GM23338 (cell line): Measurements from ENCODE around the gene PSMB2. TPM values are rescaled to one million over a fixed set of nuclear protein-coding genes. Genes with fewer than 3 reads are reported as not detected.

Experiments
- ATAC-seq: fragments of 200-7000 bp; cut with Tn5 transposase; 3 replicates; pipeline ENCODE4 v1.9.1; 2020
- DNase-seq: peaks from one replicate; pipeline ENCODE4 v3.0.0-alpha.2; 2015; ENCODE audit warnings: low spot score
- H2AFZ ChIP-seq: fragments of 200-600 bp; sonication (generic); 2 replicates; pipeline ENCODE4 v1.8.0; 2016; ENCODE audit warnings: antibody characterized with exemption, mild to moderate bottlenecking, moderate library complexity
- H3F3A ChIP-seq: fragments of 200-600 bp; sonication (generic); replicated peaks from 2 replicates; pipeline ENCODE4 v1.8.0; 2017; ENCODE audit warnings: antibody characterized with exemption, mixed run types, low read depth
- H3K27ac ChIP-seq: fragments of 200-600 bp; sonication (generic); 2 replicates; pipeline ENCODE4 v1.6.1; 2016; ENCODE audit warnings: low read depth
- H3K27me3 ChIP-seq: fragments of 200-600 bp; sonication (generic); 2 replicates; pipeline ENCODE4 v1.8.0; 2016; ENCODE audit warnings: mild to moderate bottlenecking, mixed run types, moderate library complexity; ENCODE audit not compliant: insufficient read depth
- H3K36me3 ChIP-seq: fragments of 200-600 bp; sonication (generic); 2 replicates; pipeline ENCODE4 v1.8.0; 2016; ENCODE audit warnings: mild to moderate bottlenecking; ENCODE audit not compliant: insufficient read depth
- H3K4me1 ChIP-seq: fragments of 200-600 bp; sonication (generic); 2 replicates; pipeline ENCODE4 v1.8.0; 2016; ENCODE audit warnings: mild to moderate bottlenecking, moderate library complexity; ENCODE audit not compliant: insufficient read depth
- H3K4me2 ChIP-seq: fragments of 200-600 bp; sonication (generic); 2 replicates; pipeline ENCODE4 v1.7.1; 2017; ENCODE audit warnings: mixed run types
- H3K4me3 ChIP-seq: fragments of 200-600 bp; sonication (generic); 2 replicates; pipeline ENCODE4 v1.6.1; 2016; ENCODE audit warnings: mixed run types
- H3K79me2 ChIP-seq: fragments of 200-600 bp; sonication (generic); replicated peaks from 2 replicates; pipeline ENCODE4 v1.8.0; 2017; ENCODE audit warnings: mild to moderate bottlenecking; ENCODE audit not compliant: insufficient read depth
- H3K9me2 ChIP-seq: fragments of 200-600 bp; sonication (generic); 2 replicates; pipeline ENCODE4 v1.8.0; 2017; ENCODE audit not compliant: insufficient read depth
- H4K20me1 ChIP-seq: fragments of 200-600 bp; sonication (generic); replicated peaks from 2 replicates; pipeline ENCODE4 v1.8.0; 2017; ENCODE audit warnings: mild to moderate bottlenecking; ENCODE audit not compliant: insufficient read depth
- H3K27ac Mint-ChIP-seq: 2 replicates; pipeline ENCODE4 v1.8.0; 2020; ENCODE audit warnings: inconsistent platforms, mild to moderate bottlenecking, moderate library complexity, mixed read lengths
- H3K27me3 Mint-ChIP-seq: 3 replicates; pipeline ENCODE4 v1.8.0; 2022; ENCODE audit warnings: low read depth, mild to moderate bottlenecking, moderate library complexity, mixed read lengths, inconsistent platforms; ENCODE audit not compliant: insufficient read depth, poor library complexity
- H3K36me3 Mint-ChIP-seq: 3 replicates; pipeline ENCODE4 v1.8.0; 2021; ENCODE audit warnings: low read depth, mild to moderate bottlenecking, inconsistent platforms, moderate library complexity, mixed read lengths
- H3K4me1 Mint-ChIP-seq: 3 replicates; pipeline ENCODE4 v1.8.0; 2020; ENCODE audit warnings: mild to moderate bottlenecking, inconsistent platforms, mixed read lengths
- H3K4me3 Mint-ChIP-seq: 3 replicates; pipeline ENCODE4 v1.8.0; 2021; ENCODE audit warnings: moderate library complexity, mild to moderate bottlenecking, inconsistent platforms, mixed read lengths
- H3K9me3 Mint-ChIP-seq: 3 replicates; pipeline ENCODE4 v1.8.0; 2020; ENCODE audit warnings: moderate library complexity, mild to moderate bottlenecking, inconsistent platforms, mixed read lengths
- CREB1 ChIP-seq: fragments of 250-450 bp; sonication (Bioruptor Pico); IDR thresholded peaks from 2 replicates; pipeline ENCODE4 v1.5.0; 2020; ENCODE audit warnings: low read depth, mild to moderate bottlenecking, moderate library complexity
- EZH2 ChIP-seq: fragments of 200-600 bp; sonication (generic); IDR thresholded peaks from one replicate; pipeline ENCODE4 v1.8.0; 2017; ENCODE audit warnings: antibody characterized with exemption, mild to moderate bottlenecking, low read depth; ENCODE audit not compliant: unreplicated experiment
- EZH2phosphoT487 ChIP-seq: fragments of 200-600 bp; sonication (generic); IDR thresholded peaks from one replicate; pipeline ENCODE4 v1.8.1; 2018; ENCODE audit warnings: antibody characterized with exemption; ENCODE audit not compliant: unreplicated experiment
- JUNB ChIP-seq: IDR thresholded peaks from one replicate; pipeline ENCODE4 v1.6.1; 2016; ENCODE audit warnings: antibody characterized with exemption; ENCODE audit not compliant: unreplicated experiment
- NANOG ChIP-seq: IDR thresholded peaks from 2 replicates; pipeline ENCODE4 v1.6.1; 2016; ENCODE audit warnings: antibody characterized with exemption, borderline replicate concordance
- POLR2AphosphoS5 ChIP-seq: IDR thresholded peaks from 2 replicates; pipeline ENCODE4 v1.6.1; 2016; ENCODE audit warnings: antibody characterized with exemption, low read depth
- STAT1 ChIP-seq: IDR thresholded peaks from one replicate; pipeline ENCODE4 v1.6.1; 2016; ENCODE audit warnings: antibody characterized with exemption; ENCODE audit not compliant: unreplicated experiment
- ZNF114 ChIP-seq: fragments of 250-450 bp; sonication (Bioruptor Pico); IDR thresholded peaks from 2 replicates; pipeline ENCODE4 v1.5.0; 2020; ENCODE audit warnings: mild to moderate bottlenecking, moderate library complexity
- ZNF331 ChIP-seq: fragments of 250-450 bp; sonication (Bioruptor Pico); IDR thresholded peaks from 2 replicates; pipeline ENCODE4 v1.5.0; 2020; ENCODE audit warnings: low read depth, mild to moderate bottlenecking, moderate library complexity
- polyA plus RNA-seq: library from polyadenylated mRNA; unstranded; fragments of >200 nt; fragmentation: Nextera tagmentation; extraction: Ambion mirVana; gene quantifications from 2 replicates; pipeline ENCODE4 v1.2.1, GENCODE V29; 2016
- total RNA-seq: library from RNA; depleted of rRNA; stranded (reverse); fragments of >200 nt; shearing (Covaris generic); gene quantifications from 2 replicates; pipeline ENCODE4 v1.2.3, GENCODE V29; 2014
- TF ChIP-seq, protein P1 (sequence below): IDR thresholded peaks from 2 replicates; pipeline ENCODE4 v1.6.1; 2016; ENCODE audit warnings: antibody characterized with exemption
- TF ChIP-seq, protein P2 (sequence below): IDR thresholded peaks from one replicate; pipeline ENCODE4 v1.6.1; 2018; ENCODE audit warnings: antibody characterized with exemption; ENCODE audit not compliant: unreplicated experiment
- TF ChIP-seq, protein P3 (sequence below): fragments of 250-450 bp; sonication (Bioruptor Pico); IDR thresholded peaks from 2 replicates; pipeline ENCODE4 v1.5.0; 2020; ENCODE audit warnings: mild to moderate bottlenecking, moderate library complexity
- TF ChIP-seq, protein P4 (sequence below), 2 experiments: fragments of 200-600 bp in 1 of 2; sonication (generic) in 1 of 2; conservative IDR thresholded peaks; 2 replicates each; pipeline versions ENCODE4 v1.5.1 to v1.6.1; 2016 to 2017; ENCODE audit warnings: antibody characterized with exemption in 2 of 2, low read depth in 2 of 2, mild to moderate bottlenecking in 2 of 2, moderate library complexity in 1 of 2

Gene PSMB2
- total and polyA plus RNA-seq, 2 experiments from 2014 or later, result 68.2 to 147 TPM

DNA sequence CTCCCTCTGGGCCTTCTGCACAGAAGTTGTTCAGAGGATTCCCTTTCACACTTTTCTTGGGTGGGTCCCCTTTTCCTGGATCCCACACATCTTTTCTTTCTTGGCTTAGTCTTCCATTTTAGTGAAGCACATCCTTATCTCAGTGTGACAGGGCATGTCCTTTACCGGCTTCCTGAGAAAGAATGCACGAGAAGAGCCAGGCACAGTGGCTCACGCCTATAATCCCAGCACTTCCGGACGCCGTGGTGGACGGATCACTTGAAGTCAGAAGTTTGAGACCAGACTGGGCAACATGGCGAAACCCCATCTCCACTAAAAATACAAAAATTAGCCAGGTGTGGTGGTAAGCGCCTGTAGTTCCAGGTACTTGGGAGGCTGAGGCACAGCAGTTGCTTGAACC, 22.1 kb upstream of the PSMB2 start:
- TF ChIP-seq, protein P1, sequence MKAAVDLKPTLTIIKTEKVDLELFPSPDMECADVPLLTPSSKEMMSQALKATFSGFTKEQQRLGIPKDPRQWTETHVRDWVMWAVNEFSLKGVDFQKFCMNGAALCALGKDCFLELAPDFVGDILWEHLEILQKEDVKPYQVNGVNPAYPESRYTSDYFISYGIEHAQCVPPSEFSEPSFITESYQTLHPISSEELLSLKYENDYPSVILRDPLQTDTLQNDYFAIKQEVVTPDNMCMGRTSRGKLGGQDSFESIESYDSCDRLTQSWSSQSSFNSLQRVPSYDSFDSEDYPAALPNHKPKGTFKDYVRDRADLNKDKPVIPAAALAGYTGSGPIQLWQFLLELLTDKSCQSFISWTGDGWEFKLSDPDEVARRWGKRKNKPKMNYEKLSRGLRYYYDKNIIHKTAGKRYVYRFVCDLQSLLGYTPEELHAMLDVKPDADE, result no peak
- TF ChIP-seq, protein P2, sequence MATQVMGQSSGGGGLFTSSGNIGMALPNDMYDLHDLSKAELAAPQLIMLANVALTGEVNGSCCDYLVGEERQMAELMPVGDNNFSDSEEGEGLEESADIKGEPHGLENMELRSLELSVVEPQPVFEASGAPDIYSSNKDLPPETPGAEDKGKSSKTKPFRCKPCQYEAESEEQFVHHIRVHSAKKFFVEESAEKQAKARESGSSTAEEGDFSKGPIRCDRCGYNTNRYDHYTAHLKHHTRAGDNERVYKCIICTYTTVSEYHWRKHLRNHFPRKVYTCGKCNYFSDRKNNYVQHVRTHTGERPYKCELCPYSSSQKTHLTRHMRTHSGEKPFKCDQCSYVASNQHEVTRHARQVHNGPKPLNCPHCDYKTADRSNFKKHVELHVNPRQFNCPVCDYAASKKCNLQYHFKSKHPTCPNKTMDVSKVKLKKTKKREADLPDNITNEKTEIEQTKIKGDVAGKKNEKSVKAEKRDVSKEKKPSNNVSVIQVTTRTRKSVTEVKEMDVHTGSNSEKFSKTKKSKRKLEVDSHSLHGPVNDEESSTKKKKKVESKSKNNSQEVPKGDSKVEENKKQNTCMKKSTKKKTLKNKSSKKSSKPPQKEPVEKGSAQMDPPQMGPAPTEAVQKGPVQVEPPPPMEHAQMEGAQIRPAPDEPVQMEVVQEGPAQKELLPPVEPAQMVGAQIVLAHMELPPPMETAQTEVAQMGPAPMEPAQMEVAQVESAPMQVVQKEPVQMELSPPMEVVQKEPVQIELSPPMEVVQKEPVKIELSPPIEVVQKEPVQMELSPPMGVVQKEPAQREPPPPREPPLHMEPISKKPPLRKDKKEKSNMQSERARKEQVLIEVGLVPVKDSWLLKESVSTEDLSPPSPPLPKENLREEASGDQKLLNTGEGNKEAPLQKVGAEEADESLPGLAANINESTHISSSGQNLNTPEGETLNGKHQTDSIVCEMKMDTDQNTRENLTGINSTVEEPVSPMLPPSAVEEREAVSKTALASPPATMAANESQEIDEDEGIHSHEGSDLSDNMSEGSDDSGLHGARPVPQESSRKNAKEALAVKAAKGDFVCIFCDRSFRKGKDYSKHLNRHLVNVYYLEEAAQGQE, result no peak
- TF ChIP-seq, protein P3, sequence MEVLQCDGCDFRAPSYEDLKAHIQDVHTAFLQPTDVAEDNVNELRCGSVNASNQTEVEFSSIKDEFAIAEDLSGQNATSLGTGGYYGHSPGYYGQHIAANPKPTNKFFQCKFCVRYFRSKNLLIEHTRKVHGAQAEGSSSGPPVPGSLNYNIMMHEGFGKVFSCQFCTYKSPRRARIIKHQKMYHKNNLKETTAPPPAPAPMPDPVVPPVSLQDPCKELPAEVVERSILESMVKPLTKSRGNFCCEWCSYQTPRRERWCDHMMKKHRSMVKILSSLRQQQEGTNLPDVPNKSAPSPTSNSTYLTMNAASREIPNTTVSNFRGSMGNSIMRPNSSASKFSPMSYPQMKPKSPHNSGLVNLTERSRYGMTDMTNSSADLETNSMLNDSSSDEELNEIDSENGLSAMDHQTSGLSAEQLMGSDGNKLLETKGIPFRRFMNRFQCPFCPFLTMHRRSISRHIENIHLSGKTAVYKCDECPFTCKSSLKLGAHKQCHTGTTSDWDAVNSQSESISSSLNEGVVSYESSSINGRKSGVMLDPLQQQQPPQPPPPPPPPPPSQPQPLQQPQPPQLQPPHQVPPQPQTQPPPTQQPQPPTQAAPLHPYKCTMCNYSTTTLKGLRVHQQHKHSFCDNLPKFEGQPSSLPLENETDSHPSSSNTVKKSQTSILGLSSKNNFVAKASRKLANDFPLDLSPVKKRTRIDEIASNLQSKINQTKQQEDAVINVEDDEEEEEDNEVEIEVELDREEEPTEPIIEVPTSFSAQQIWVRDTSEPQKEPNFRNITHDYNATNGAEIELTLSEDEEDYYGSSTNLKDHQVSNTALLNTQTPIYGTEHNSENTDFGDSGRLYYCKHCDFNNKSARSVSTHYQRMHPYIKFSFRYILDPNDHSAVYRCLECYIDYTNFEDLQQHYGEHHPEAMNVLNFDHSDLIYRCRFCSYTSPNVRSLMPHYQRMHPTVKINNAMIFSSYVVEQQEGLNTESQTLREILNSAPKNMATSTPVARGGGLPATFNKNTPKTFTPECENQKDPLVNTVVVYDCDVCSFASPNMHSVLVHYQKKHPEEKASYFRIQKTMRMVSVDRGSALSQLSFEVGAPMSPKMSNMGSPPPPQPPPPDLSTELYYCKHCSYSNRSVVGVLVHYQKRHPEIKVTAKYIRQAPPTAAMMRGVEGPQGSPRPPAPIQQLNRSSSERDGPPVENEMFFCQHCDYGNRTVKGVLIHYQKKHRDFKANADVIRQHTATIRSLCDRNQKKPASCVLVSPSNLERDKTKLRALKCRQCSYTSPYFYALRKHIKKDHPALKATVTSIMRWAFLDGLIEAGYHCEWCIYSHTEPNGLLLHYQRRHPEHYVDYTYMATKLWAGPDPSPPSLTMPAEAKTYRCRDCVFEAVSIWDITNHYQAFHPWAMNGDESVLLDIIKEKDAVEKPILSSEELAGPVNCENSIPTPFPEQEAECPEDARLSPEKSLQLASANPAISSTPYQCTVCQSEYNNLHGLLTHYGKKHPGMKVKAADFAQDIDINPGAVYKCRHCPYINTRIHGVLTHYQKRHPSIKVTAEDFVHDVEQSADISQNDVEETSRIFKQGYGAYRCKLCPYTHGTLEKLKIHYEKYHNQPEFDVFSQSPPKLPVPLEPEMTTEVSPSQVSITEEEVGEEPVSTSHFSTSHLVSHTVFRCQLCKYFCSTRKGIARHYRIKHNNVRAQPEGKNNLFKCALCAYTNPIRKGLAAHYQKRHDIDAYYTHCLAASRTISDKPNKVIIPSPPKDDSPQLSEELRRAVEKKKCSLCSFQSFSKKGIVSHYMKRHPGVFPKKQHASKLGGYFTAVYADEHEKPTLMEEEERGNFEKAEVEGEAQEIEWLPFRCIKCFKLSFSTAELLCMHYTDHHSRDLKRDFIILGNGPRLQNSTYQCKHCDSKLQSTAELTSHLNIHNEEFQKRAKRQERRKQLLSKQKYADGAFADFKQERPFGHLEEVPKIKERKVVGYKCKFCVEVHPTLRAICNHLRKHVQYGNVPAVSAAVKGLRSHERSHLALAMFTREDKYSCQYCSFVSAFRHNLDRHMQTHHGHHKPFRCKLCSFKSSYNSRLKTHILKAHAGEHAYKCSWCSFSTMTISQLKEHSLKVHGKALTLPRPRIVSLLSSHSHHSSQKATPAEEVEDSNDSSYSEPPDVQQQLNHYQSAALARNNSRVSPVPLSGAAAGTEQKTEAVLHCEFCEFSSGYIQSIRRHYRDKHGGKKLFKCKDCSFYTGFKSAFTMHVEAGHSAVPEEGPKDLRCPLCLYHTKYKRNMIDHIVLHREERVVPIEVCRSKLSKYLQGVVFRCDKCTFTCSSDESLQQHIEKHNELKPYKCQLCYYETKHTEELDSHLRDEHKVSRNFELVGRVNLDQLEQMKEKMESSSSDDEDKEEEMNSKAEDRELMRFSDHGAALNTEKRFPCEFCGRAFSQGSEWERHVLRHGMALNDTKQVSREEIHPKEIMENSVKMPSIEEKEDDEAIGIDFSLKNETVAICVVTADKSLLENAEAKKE (CRISPR knock-in tag), result no peak
- TF ChIP-seq CREB1 (CRISPR knock-in tag), result no peak
- TF ChIP-seq EZH2, result no peak
- TF ChIP-seq, protein P4, sequence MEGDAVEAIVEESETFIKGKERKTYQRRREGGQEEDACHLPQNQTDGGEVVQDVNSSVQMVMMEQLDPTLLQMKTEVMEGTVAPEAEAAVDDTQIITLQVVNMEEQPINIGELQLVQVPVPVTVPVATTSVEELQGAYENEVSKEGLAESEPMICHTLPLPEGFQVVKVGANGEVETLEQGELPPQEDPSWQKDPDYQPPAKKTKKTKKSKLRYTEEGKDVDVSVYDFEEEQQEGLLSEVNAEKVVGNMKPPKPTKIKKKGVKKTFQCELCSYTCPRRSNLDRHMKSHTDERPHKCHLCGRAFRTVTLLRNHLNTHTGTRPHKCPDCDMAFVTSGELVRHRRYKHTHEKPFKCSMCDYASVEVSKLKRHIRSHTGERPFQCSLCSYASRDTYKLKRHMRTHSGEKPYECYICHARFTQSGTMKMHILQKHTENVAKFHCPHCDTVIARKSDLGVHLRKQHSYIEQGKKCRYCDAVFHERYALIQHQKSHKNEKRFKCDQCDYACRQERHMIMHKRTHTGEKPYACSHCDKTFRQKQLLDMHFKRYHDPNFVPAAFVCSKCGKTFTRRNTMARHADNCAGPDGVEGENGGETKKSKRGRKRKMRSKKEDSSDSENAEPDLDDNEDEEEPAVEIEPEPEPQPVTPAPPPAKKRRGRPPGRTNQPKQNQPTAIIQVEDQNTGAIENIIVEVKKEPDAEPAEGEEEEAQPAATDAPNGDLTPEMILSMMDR (conservative IDR thresholded peaks at IDR 0.05; ENCODE audit: low read depth in 2 of 2), result no peak
- no peak for TF ChIP-seq ZNF331 (CRISPR knock-in tag)
- no peak for TF ChIP-seq JUNB
- TF ChIP-seq EZH2phosphoT487, result no peak
- no peak for TF ChIP-seq STAT1
- TF ChIP-seq ZNF114 (CRISPR knock-in tag), result no peak
- no peak for TF ChIP-seq POLR2AphosphoS5
- TF ChIP-seq NANOG, result no peak
- Histone ChIP-seq H3K4me2 (no peak overlapping the region), H3F3A (no peaks in the 10 kb centered on the region), H3K79me2 (no peaks in the 10 kb centered on the region), H3K27ac (no peak overlapping the region), H3K36me3 (no peaks in the 10 kb centered on the region), H3K4me1 (peaks cover 5% of the 10 kb centered on the region; the same call in 1 of the 2 replicates), H3K4me3 (no peak overlapping the region), H3K27me3 (no peaks in the 10 kb centered on the region), H2AFZ (no peak overlapping the region), H3K9me2 (no peaks in the 10 kb centered on the region; the same call in 1 of the 2 replicates), H4K20me1 (no peaks in the 10 kb centered on the region; the same call in 1 of the 2 replicates)
- peaks cover 13% of the 10 kb centered on the region; the same call in 2 of the 3 replicates for H3K4me1 Mint-ChIP-seq
- no peaks in the 10 kb centered on the region for H3K9me3 Mint-ChIP-seq
- DNase-seq (no peak), ATAC-seq (no peak)
- H3K36me3 Mint-ChIP-seq, result no peaks in the 10 kb centered on the region
- H3K27me3 Mint-ChIP-seq, result peaks cover 7% of the 10 kb centered on the region
- no peak overlapping the region for H3K4me3 Mint-ChIP-seq
- H3K27ac Mint-ChIP-seq, result no peak overlapping the region
